Activated CD8-positive, alpha-beta memory T cell treated with anti-CD3 and anti-CD28 coated beads, Interleukin-2, amount 10 ng/mL, durations not matched to agents 7 days and 5 days (primary cell): Measurements from ENCODE around the gene SARDH. TPM values are rescaled to one million over a fixed set of nuclear protein-coding genes. Genes with fewer than 3 reads are reported as not detected.

Experiments
- ATAC-seq: fragments of 150-1000 bp; cut with Tn5 transposase; one replicate; pipeline ENCODE4 v1.10.0; 2021; ENCODE audit warnings: moderate library complexity
- CTCF ChIA-PET: fragments of 350-600 bp; sonication (Branson Sonifier 250); formaldehyde crosslinking; loops from one replicate; lab custom pipeline; 2021; ENCODE audit warnings: antibody characterized with exemption; lab: Charles Lee
- DNase-seq: peaks from one replicate; pipeline ENCODE4 v3.0.0-alpha.2; 2020
- H3K27ac Mint-ChIP-seq: one replicate; pipeline ENCODE4 v1.8.0; 2021; ENCODE audit warnings: mild to moderate bottlenecking, mixed read lengths
- H3K27me3 Mint-ChIP-seq: one replicate; pipeline ENCODE4 v1.8.0; 2021; ENCODE audit warnings: mixed read lengths
- H3K36me3 Mint-ChIP-seq: one replicate; pipeline ENCODE4 v1.8.0; 2021; ENCODE audit warnings: mild to moderate bottlenecking, mixed read lengths
- H3K4me1 Mint-ChIP-seq: one replicate; pipeline ENCODE4 v1.8.0; 2021; ENCODE audit warnings: mixed read lengths
- H3K4me3 Mint-ChIP-seq: one replicate; pipeline ENCODE4 v1.8.0; 2021; ENCODE audit warnings: mild to moderate bottlenecking, moderate library complexity, mixed read lengths
- H3K9me3 Mint-ChIP-seq: one replicate; pipeline ENCODE4 v1.8.0; 2022; ENCODE audit warnings: low read depth, mixed read lengths
- total RNA-seq, 2 experiments: library from RNA; stranded (reverse); gene quantifications; one replicate each; pipeline ENCODE4 v1.2.3, GENCODE V29; 2021

The SARDH gene
- total RNA-seq, 2 experiments from 2014 or later: 0.38 to 0.56 TPM

DNA sequence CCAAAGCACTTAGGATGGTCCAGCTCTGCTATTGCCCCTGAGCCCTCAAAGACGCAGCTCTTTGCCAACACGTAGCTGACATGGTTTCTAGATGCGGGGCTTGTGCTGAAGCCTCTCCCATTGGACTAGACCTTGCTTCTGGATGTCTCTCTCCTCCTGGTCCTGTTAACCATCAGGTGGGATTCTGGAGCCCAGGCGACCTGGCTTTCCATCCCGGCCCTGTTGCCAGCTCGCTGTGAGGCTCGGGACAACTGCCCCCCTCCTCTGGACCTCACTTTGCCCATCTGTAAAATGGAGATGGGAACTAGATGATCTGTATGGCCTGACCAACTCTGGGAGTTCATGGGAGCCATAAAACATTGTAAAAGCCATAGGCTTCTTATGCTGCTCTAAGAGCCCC, 98.0 kb downstream of the SARDH start:
- Mint-ChIP-seq H3K27me3 (peaks cover 2% of the 10 kb centered on the region), H3K36me3 (no peaks in the 10 kb centered on the region), H3K27ac (no peak overlapping the region), H3K4me1 (no peaks in the 10 kb centered on the region), H3K4me3 (no peak overlapping the region), H3K9me3 (no peaks in the 10 kb centered on the region)
- no peak for DNase-seq
- CTCF ChIA-PET: no interaction called here
- ATAC-seq: no peak

DNA sequence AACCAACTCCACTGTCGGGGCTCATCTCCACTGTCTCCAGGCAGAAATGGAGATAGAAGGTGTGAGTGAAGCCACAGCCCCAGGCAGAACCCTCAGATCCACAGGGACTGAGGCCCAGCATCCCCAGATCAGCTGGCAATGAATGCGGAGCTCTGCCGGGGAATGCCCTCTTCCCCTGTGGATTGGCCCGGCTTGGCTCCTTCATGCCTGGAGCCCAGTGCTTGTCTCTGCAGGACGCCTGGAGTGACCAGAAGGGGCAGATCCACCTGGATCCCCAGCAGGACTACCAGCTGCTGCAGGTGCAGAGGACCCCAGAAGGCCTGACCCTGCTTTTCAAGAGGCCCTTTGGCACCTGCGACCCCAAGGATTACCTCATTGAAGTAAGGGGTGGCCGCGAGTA, 98.5 kb downstream of the SARDH start:
- ATAC-seq: no peak
- Mint-ChIP-seq H3K4me3 (no peak overlapping the region), H3K4me1 (no peaks in the 10 kb centered on the region), H3K36me3 (no peaks in the 10 kb centered on the region), H3K27me3 (peaks cover 2% of the 10 kb centered on the region), H3K9me3 (no peaks in the 10 kb centered on the region), H3K27ac (no peak overlapping the region)
- no peak for DNase-seq
- CTCF ChIA-PET: no interaction called here

DNA sequence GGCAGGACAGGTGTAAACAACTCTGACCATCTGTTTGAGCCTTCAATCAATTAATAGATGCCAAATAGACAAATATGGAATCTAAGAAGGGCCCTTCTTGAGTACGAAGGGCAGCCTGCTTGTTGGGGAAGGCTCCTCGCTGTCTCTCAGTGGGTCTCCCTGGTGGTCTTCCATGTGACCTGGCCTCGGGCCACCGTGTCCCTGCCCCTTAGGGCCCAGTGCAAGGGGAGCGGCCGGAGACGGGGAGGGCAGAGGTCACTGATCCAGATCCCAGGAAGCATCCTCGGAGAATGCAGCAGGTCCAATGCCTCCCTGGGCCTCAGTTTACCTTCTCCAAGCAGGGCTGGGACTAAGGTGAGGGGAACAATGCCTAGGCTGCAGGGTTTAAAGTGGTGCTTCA, 99.4 kb downstream of the SARDH start:
- no peaks in the 10 kb centered on the region for H3K9me3 Mint-ChIP-seq
- no peak overlapping the region for H3K4me3 Mint-ChIP-seq
- CTCF ChIA-PET: no interaction called here
- peaks cover 2% of the 10 kb centered on the region for H3K27me3 Mint-ChIP-seq
- DNase-seq (no peak), ATAC-seq (no peak)
- no peaks in the 10 kb centered on the region for H3K4me1 Mint-ChIP-seq
- no peaks in the 10 kb centered on the region for H3K36me3 Mint-ChIP-seq
- H3K27ac Mint-ChIP-seq: no peak overlapping the region

DNA sequence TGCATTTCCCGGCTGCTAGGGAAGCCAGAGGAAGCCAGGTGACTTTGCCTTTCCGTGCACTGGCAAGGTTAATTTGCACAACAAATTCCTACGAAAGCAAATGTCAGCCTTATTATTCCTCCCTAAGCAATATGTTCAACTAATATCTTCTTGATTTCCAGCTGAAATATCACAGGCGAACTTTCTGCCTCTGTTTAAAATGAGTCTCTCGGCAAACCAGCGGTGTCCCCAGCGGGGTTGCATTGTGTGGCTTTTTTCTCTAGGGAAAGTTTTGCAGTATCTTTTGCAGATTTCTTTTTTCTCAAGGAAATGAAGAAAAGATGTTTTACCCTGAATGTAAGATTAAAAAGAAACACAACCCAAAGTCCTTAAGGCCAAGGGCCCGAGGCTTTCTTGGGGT, 100.1 kb downstream of the SARDH start:
- DNase-seq (no peak), ATAC-seq (no peak)
- Mint-ChIP-seq H3K9me3 (no peaks in the 10 kb centered on the region), H3K27ac (no peak overlapping the region), H3K4me1 (no peaks in the 10 kb centered on the region), H3K36me3 (no peaks in the 10 kb centered on the region), H3K27me3 (peaks cover 2% of the 10 kb centered on the region), H3K4me3 (no peak overlapping the region)
- CTCF ChIA-PET: no interaction called here

DNA sequence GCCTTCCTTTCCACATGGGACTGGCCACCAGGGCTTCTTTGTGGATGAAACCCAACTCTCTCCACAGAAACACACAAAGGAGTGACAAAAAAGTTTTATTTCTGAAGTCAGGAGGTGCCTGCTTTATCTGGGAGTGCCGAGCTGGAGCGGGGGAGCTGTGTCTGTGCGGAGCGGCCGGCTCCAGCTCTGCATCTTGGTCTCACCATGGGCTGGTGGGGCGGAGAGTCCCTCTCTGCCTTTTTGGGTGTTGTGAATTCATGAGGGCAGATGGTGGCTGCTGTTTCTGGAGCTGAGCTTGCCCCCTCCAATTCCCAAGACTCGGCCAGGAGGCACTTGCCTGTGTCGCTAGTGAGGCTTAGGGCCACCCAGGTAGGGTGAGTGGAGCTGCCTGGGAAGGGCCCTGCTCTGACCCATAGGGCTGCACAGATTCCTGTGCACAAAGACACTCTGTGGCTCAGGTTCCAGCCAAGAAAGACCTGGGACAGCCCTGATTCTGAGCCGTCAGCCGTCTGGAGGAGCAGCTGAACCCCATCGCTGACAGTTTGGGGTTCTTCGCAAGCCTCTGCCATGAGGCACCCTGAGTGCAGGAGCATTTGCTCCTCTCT, 100.6 kb downstream of the SARDH start:
- ATAC-seq: no peak
- Mint-ChIP-seq H3K27ac (no peak overlapping the region), H3K27me3 (peaks cover 2% of the 10 kb centered on the region), H3K9me3 (no peaks in the 10 kb centered on the region), H3K36me3 (no peaks in the 10 kb centered on the region), H3K4me3 (no peak overlapping the region), H3K4me1 (no peaks in the 10 kb centered on the region)
- DNase-seq: no peak
- CTCF ChIA-PET: interaction anchor here (0.5 kb wide), 1 partner anchor 257 kb away, joined by 3 read pairs; no protein-coding TSS in a partner anchor

DNA sequence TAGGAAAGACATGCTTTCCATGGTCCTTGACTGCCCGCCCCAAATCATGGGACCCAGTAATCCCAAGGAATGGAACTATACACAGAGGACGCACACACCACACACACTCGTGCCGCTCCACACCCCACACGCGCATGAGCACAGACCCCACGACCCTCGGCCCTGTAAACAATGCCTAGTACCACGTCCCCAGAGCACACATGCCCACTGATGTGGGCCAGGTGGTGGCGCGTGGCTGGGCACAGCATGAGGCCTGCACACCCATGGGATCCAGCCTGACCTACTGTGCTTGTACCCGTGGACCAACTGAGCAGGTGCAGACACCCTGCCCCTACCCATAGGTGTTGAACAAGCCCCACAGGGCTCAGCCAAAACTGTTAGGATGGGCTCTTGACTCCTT, 101.2 kb downstream of the SARDH start:
- no peaks in the 10 kb centered on the region for H3K36me3 Mint-ChIP-seq
- CTCF ChIA-PET: interaction anchor here (0.5 kb wide), 1 partner anchor 256 kb away, joined by 3 read pairs; no protein-coding TSS in a partner anchor
- no peak overlapping the region for H3K27ac Mint-ChIP-seq
- no peak for DNase-seq
- no peak for ATAC-seq
- no peak overlapping the region for H3K4me3 Mint-ChIP-seq
- H3K4me1 Mint-ChIP-seq: no peaks in the 10 kb centered on the region
- peaks cover 2% of the 10 kb centered on the region for H3K27me3 Mint-ChIP-seq
- no peaks in the 10 kb centered on the region for H3K9me3 Mint-ChIP-seq

DNA sequence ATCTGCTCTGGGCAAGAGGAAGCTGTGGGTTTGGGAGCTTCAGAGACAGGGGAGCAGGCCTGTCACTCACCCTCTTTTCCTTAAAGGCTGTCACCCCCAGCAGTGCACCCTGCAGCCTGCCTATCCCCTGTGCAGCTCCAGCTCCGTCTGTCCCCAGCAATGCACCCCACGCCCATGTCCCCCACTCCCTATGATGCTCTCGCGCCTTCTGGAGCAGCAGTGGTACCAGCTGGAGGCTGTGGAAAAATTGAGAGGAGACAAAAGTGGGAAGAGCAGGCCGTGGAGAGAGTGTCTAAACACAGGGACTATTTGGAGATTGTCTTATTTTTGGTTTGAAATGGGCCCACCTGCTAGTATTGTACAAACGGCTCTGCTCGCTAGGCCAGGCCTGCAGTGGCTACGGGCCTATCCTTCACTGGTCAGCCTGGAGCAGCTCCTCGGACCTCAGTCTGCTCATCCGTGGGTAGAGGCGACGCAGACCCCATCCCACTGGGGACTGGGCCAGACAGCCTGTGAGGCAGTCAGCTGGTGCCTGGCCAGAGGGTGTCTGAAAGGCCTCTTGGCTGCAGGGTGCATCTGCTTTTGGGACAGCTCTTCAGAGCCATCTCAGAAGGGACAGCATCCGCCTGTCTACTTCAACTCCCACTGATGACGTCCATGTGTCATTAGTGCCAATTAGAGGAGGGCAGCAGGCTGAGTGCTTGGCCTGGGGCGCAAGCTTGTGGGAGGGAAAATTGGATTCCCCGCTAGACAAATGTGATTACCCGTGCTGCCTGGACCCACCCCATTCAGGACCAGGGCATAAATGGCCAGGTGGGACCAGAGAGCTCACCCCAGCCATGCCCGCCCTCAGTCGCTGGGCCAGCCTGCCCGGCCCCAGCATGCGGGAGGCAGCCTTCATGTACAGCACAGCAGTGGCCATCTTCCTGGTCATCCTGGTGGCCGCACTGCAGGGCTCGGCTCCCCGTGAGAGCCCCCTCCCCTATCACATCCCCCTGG, 102.3 kb downstream of the SARDH start, which contains the start of gene DBH:
DBH (plus strand) TSS at position 831 of the 999 bp plus-strand sequence; CDS start at position 840, 9 bp downstream.
- H3K9me3 Mint-ChIP-seq: no peaks in the 10 kb centered on the region
- CTCF ChIA-PET: interaction anchor here (1.5 to 1.6 kb wide), 3 partner anchors 19 to 107 kb away, joined by 3 to 6 read pairs (median 4); no protein-coding TSS in a partner anchor

DNA sequence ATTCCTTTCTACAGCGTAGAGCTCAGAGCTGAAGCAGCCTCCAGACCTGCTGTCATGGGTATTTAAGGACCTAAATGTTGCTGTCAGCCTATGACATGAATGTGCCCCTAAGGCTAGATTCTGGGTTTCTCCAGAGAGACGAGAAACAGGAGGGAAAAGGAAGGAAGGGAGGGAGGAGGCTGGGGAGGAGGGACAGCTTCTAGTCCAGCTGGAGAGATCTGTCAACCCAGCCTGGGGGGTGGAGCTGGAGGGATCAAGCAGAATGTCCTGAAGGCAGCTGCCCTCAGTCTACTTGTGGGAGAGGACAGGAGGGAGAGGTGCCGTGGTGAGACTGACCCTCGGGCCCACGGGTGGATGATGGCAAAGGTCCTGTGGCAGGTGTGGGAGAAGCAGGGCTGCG, 103.1 kb downstream of the SARDH start:
- Mint-ChIP-seq H3K27me3 (peaks cover 4% of the 10 kb centered on the region), H3K27ac (no peak overlapping the region), H3K4me3 (no peak overlapping the region), H3K9me3 (no peaks in the 10 kb centered on the region), H3K36me3 (no peaks in the 10 kb centered on the region), H3K4me1 (no peaks in the 10 kb centered on the region)
- CTCF ChIA-PET: interaction anchor here (1.5 to 1.6 kb wide), 3 partner anchors 20 to 108 kb away, joined by 3 to 6 read pairs (median 4); no protein-coding TSS in a partner anchor
- ATAC-seq (no peak), DNase-seq (no peak)

More for the DNA sequence above, 102.3 kb downstream of the SARDH start, which contains the start of gene DBH:
- Mint-ChIP-seq H3K27me3 (peaks cover 2% of the 10 kb centered on the region), H3K36me3 (no peaks in the 10 kb centered on the region), H3K27ac (no peak within 1 kb of the TSS), H3K4me3 (no peak within 1 kb of the TSS), H3K4me1 (no peaks in the 10 kb centered on the region)
- DNase-seq (no peak), ATAC-seq (no peak)

DNA sequence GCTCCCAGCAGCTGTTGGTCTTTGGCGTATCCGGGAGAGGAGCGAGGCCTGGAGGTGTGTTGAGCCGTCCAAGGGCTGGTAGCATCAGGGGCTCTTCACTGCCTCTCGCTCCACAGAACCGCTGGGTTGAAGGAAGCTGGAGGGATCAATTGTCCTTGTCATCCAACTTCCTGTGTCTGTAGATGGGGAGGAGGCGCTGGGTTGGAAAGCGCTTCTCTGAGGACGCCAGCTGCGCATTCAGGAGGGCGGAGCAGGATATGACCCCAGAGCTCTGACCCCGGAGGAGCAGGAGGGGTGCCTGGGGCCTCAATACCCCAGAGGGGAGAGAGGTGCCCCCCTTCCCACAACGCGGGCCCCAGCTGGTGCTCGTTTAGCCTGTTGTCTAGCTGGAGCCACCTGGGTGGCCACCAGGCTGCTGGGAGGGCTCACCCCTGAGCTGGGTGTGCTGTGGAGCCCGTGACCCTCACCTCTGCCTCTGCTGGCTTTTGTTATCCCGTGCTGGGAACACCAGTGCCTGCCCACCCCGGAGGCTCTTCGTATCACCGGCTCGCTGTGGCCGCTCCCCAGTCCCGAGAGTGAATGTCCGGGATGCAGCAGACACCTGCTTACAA, 104.0 kb downstream of the SARDH start:
- Mint-ChIP-seq H3K4me3 (no peak overlapping the region), H3K9me3 (no peaks in the 10 kb centered on the region), H3K27ac (no peak overlapping the region), H3K27me3 (peaks cover 2% of the 10 kb centered on the region), H3K4me1 (no peaks in the 10 kb centered on the region), H3K36me3 (no peaks in the 10 kb centered on the region)
- CTCF ChIA-PET: interaction anchor here (1.5 to 1.6 kb wide), 3 partner anchors 20 to 109 kb away, joined by 3 to 6 read pairs (median 4); no protein-coding TSS in a partner anchor
- DNase-seq: no peak
- no peak for ATAC-seq

DNA sequence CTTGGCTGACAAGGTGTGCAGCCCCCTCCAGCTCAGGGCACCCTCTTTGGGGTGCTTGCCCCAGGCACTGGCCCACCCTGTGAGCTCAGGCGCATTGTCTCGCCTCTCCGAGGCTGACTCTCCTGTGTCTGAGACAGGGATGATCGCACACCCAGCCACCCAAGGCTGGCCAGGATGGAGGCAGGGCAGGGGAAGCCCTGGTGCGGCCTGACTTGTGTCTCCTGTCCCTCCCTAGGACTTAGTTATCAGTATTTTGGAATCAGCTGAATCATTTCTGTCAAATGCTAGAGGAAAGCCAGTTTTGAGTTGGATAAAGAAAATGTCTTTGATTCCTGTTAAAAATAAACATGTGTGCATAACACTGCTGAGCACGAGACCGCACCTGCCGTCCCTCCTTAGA, 104.5 kb downstream of the SARDH start:
- Mint-ChIP-seq H3K36me3 (no peaks in the 10 kb centered on the region), H3K27me3 (peaks cover 2% of the 10 kb centered on the region), H3K4me1 (no peaks in the 10 kb centered on the region), H3K9me3 (no peaks in the 10 kb centered on the region), H3K4me3 (no peak overlapping the region), H3K27ac (no peak overlapping the region)
- ATAC-seq: no peak
- CTCF ChIA-PET: interaction anchor here (1.6 kb wide), 1 partner anchor 21 kb away, joined by 4 read pairs; no protein-coding TSS in a partner anchor
- DNase-seq: no peak

DNA sequence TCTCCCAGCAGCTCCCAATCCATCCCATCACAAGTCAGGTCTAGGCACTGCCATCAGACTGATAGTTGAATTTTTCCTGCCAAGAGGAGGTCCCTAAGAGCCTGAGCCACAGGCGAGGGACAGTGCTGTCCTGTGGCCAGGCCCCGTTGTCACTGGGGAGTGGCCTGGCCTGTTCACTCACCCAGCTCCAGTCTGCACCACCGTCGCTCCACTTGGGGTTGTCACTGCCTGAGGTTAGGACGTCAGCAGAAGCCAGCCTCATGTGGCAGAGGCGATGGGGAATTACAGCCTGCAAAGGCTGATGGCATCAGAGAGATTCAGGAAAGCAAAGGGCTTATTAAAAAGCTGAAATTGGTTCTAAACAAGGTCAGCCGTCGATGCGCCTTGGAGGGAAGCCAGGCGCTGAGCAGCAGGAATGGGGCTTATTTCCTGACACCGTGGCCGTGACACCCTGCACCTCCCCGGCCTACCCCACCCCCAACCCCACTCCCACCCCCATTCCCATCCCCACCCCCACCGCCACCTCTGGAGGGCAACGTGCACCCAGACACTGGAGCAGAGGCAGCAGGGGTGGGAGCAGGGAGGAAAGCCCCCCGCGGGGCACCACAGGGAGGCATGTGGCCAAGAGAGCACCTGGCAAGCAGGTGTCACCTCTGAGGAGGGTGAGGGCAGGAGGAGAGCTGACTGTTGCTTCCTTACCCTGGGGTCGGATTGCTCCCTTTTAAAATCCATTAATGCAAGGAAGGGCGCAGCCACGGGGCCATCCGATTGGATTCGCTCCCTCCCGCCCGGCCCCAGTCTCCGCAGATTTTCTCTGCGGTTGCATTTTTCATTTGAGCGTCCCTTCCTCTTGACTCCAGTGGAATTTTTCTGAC, 105.1 kb downstream of the SARDH start:
- peaks cover 2% of the 10 kb centered on the region for H3K27me3 Mint-ChIP-seq
- no peaks in the 10 kb centered on the region for H3K36me3 Mint-ChIP-seq

DNA sequence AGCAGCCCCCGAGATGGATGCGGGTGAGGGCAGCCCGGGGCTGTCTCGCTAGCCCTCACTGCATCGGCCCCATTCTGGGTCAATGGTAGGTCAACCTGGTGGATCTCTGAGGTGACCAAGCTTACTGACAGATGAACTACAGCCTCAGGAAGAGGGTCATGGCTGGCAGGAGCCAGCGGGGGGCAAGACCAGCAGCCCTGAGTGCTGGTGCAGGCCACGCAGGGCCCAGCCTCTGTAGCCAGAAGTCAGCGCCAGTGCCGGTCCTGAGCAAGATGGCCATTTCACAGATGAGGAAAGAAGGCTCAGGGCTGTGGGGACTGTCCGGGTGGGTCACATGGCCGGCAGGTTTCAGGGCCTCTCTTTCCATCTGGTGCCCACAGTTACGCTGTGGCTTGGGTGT, 107.0 kb downstream of the SARDH start:
- H3K36me3 Mint-ChIP-seq: peaks cover 4% of the 10 kb centered on the region
- H3K9me3 Mint-ChIP-seq: peaks cover 2% of the 10 kb centered on the region
- H3K4me3 Mint-ChIP-seq: no peak overlapping the region
- H3K27ac Mint-ChIP-seq: no peak overlapping the region
- DNase-seq: no peak
- CTCF ChIA-PET: no interaction called here
- H3K27me3 Mint-ChIP-seq: peaks cover 2% of the 10 kb centered on the region
- no peaks in the 10 kb centered on the region for H3K4me1 Mint-ChIP-seq
- no peak for ATAC-seq

More for the DNA sequence above, 105.1 kb downstream of the SARDH start:
- Mint-ChIP-seq H3K9me3 (no peaks in the 10 kb centered on the region), H3K4me3 (no peak overlapping the region), H3K4me1 (no peaks in the 10 kb centered on the region), H3K27ac (no peak overlapping the region)
- CTCF ChIA-PET: no interaction called here
- ATAC-seq (no peak), DNase-seq (no peak)
